Measurements from ENCODE around the gene ESPNL.

DNA sequence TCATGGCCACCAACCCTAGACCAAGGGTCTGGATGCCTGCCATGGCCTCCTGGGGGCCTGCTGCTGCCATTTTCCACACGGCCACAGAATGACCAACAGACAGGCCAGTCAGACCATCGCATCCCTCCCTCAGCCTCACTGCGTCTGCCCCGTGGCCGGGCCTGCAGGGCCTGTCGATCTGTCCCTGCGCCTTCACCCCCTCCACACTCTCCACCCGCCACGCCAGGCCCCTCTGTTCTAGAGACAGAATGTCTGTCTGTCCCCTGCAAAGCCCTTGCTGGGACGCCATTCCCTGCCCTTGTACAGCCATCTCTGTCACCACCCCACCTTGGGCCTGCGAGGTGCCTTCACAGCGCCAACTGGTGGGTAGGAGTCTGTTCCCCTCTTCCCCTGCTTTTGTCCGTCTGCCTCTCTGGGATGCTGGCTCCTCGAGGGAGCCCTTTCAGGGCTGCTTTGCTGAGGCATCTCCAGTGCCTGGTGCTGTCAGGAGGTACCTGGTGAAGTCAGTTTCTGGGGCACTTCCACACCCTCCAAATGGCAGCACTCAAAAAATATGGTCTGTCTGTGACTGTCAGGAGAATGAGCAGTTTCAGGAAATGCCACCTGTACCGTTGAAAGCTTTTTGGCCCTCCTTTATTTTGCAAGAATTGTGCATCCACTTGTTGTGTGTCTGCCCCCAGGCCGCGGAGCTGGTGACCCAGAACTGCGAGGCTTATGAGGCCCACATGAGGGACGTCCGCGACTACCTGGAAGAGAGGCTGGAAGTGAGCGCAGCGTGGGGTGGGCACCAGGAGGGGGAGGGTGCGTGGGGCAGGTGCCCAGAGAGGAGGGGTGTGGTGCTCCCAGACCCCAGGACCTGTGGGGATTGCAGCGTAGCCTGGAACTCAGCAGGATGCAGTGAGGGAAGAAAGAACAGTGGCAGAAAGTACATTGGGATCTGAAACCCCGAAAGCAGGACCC lies 6.7 kb upstream of the ESPNL start:
- TF ChIP-seq, protein P1, sequence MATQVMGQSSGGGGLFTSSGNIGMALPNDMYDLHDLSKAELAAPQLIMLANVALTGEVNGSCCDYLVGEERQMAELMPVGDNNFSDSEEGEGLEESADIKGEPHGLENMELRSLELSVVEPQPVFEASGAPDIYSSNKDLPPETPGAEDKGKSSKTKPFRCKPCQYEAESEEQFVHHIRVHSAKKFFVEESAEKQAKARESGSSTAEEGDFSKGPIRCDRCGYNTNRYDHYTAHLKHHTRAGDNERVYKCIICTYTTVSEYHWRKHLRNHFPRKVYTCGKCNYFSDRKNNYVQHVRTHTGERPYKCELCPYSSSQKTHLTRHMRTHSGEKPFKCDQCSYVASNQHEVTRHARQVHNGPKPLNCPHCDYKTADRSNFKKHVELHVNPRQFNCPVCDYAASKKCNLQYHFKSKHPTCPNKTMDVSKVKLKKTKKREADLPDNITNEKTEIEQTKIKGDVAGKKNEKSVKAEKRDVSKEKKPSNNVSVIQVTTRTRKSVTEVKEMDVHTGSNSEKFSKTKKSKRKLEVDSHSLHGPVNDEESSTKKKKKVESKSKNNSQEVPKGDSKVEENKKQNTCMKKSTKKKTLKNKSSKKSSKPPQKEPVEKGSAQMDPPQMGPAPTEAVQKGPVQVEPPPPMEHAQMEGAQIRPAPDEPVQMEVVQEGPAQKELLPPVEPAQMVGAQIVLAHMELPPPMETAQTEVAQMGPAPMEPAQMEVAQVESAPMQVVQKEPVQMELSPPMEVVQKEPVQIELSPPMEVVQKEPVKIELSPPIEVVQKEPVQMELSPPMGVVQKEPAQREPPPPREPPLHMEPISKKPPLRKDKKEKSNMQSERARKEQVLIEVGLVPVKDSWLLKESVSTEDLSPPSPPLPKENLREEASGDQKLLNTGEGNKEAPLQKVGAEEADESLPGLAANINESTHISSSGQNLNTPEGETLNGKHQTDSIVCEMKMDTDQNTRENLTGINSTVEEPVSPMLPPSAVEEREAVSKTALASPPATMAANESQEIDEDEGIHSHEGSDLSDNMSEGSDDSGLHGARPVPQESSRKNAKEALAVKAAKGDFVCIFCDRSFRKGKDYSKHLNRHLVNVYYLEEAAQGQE (IDR thresholded peaks at IDR 0.05; ENCODE audit: borderline replicate concordance): no peak
- TF ChIP-seq, protein P1 (CRISPR knock-in tag; IDR thresholded peaks at IDR 0.05; ENCODE audit: low read depth): no peak
- TF ChIP-seq, protein P2, sequence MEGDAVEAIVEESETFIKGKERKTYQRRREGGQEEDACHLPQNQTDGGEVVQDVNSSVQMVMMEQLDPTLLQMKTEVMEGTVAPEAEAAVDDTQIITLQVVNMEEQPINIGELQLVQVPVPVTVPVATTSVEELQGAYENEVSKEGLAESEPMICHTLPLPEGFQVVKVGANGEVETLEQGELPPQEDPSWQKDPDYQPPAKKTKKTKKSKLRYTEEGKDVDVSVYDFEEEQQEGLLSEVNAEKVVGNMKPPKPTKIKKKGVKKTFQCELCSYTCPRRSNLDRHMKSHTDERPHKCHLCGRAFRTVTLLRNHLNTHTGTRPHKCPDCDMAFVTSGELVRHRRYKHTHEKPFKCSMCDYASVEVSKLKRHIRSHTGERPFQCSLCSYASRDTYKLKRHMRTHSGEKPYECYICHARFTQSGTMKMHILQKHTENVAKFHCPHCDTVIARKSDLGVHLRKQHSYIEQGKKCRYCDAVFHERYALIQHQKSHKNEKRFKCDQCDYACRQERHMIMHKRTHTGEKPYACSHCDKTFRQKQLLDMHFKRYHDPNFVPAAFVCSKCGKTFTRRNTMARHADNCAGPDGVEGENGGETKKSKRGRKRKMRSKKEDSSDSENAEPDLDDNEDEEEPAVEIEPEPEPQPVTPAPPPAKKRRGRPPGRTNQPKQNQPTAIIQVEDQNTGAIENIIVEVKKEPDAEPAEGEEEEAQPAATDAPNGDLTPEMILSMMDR (IDR thresholded peaks at IDR 0.05 in 2 of 3, conservative IDR thresholded peaks at IDR 0.05 in 1 of 3; ENCODE audit: insufficient read depth in 2 of 3, low read depth in 1 of 3, low read length in 3 of 3): no peak
- TF ChIP-seq, protein P3, sequence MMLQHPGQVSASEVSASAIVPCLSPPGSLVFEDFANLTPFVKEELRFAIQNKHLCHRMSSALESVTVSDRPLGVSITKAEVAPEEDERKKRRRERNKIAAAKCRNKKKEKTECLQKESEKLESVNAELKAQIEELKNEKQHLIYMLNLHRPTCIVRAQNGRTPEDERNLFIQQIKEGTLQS (IDR thresholded peaks at IDR 0.05): no peak
- TF ChIP-seq, protein P3 (CRISPR knock-in tag; conservative IDR thresholded peaks at IDR 0.05): no peak
- TF ChIP-seq E2F1 (CRISPR knock-in tag; IDR thresholded peaks at IDR 0.05) (no peak), EZH2 (IDR thresholded peaks at IDR 0.05; ENCODE audit: borderline replicate concordance, low read depth, low read length) (no peak), MXI1 (IDR thresholded peaks at IDR 0.05; ENCODE audit: low read depth, low read length) (no peak), BHLHE40 (IDR thresholded peaks at IDR 0.05; ENCODE audit: low read length) (no peak), ZNF316 (IDR thresholded peaks at IDR 0.05) (no peak), NCOR1 (IDR thresholded peaks at IDR 0.05) (no peak), FOXM1 (IDR thresholded peaks at IDR 0.05; ENCODE audit: low read depth) (no peak), FOXM1 (CRISPR knock-in tag; IDR thresholded peaks at IDR 0.05; ENCODE audit: low read depth) (no peak)
- TF ChIP-seq, protein P4, sequence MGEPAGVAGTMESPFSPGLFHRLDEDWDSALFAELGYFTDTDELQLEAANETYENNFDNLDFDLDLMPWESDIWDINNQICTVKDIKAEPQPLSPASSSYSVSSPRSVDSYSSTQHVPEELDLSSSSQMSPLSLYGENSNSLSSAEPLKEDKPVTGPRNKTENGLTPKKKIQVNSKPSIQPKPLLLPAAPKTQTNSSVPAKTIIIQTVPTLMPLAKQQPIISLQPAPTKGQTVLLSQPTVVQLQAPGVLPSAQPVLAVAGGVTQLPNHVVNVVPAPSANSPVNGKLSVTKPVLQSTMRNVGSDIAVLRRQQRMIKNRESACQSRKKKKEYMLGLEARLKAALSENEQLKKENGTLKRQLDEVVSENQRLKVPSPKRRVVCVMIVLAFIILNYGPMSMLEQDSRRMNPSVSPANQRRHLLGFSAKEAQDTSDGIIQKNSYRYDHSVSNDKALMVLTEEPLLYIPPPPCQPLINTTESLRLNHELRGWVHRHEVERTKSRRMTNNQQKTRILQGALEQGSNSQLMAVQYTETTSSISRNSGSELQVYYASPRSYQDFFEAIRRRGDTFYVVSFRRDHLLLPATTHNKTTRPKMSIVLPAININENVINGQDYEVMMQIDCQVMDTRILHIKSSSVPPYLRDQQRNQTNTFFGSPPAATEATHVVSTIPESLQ (CRISPR knock-in tag; IDR thresholded peaks at IDR 0.05): no peak
- TF ChIP-seq, protein P5, sequence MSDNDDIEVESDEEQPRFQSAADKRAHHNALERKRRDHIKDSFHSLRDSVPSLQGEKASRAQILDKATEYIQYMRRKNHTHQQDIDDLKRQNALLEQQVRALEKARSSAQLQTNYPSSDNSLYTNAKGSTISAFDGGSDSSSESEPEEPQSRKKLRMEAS (CRISPR knock-in tag; IDR thresholded peaks at IDR 0.05): no peak
